H9 (cell line): ENCODE measurements around the gene SOX8. TPM values are rescaled to one million over a fixed set of nuclear protein-coding genes. Genes with fewer than 3 reads are reported as not detected.

Experiments
- DNase-seq: peaks from one replicate; pipeline ENCODE4 v3.0.0-alpha.2; 2017
- H2AFZ ChIP-seq: one replicate; pipeline ENCODE4 v1.6.1; 2013; ENCODE audit warnings: mild to moderate bottlenecking, low read length, control low read depth, moderate library complexity
- H2AK5ac ChIP-seq: 2 replicates; pipeline ENCODE4 v1.6.1; 2013; ENCODE audit warnings: low read length, control low read depth, mixed read lengths; ENCODE audit not compliant: insufficient read length
- H2BK120ac ChIP-seq: one replicate; pipeline ENCODE4 v1.6.1; 2013; ENCODE audit warnings: low read depth, mild to moderate bottlenecking, low read length, control low read depth, inconsistent platforms; ENCODE audit not compliant: poor library complexity, severe bottlenecking
- H2BK12ac ChIP-seq: 2 replicates; pipeline ENCODE4 v1.6.1; 2013; ENCODE audit warnings: low read length, control low read depth, mixed read lengths, low read depth; ENCODE audit not compliant: insufficient read length
- H2BK15ac ChIP-seq: 2 replicates; pipeline ENCODE4 v1.6.1; 2013; ENCODE audit warnings: low read depth, low read length, control low read depth
- H2BK20ac ChIP-seq: one replicate; pipeline ENCODE4 v1.6.1; 2013; ENCODE audit warnings: low read depth, mild to moderate bottlenecking, low read length, control low read depth, inconsistent platforms; ENCODE audit not compliant: poor library complexity, severe bottlenecking
- H2BK5ac ChIP-seq: 2 replicates; pipeline ENCODE4 v1.6.1; 2013; ENCODE audit warnings: low read length, control low read depth, mixed read lengths; ENCODE audit not compliant: insufficient read length
- H3K14ac ChIP-seq: 2 replicates; pipeline ENCODE4 v1.6.1; 2013; ENCODE audit warnings: low read length, control low read depth; ENCODE audit not compliant: insufficient read depth
- H3K18ac ChIP-seq: 2 replicates; pipeline ENCODE4 v1.6.1; 2013; ENCODE audit warnings: low read depth, mild to moderate bottlenecking, mixed read lengths, low read length, control low read depth; ENCODE audit not compliant: insufficient read length
- H3K23ac ChIP-seq: 2 replicates; pipeline ENCODE4 v1.6.1; 2013; ENCODE audit warnings: low read length, control low read depth, mixed read lengths, low read depth; ENCODE audit not compliant: insufficient read length
- H3K23me2 ChIP-seq: 2 replicates; pipeline ENCODE4 v1.6.1; 2013; ENCODE audit warnings: low read depth, mild to moderate bottlenecking, mixed read lengths, low read length, control low read depth; ENCODE audit not compliant: insufficient read length, poor library complexity, severe bottlenecking
- H3K27ac ChIP-seq: 2 replicates; pipeline ENCODE4 v1.5.1; 2013; ENCODE audit warnings: low read length, control low read depth, mixed read lengths, low read depth; ENCODE audit not compliant: insufficient read length
- H3K27me3 ChIP-seq: 2 replicates; pipeline ENCODE4 v1.6.1; 2013; ENCODE audit warnings: low read length, control low read depth, inconsistent platforms; ENCODE audit not compliant: insufficient read depth
- H3K4ac ChIP-seq: 2 replicates; pipeline ENCODE4 v1.6.1; 2013; ENCODE audit warnings: low read depth, mild to moderate bottlenecking, control low read depth, inconsistent platforms, low read length, moderate library complexity
- H3K4me1 ChIP-seq: 2 replicates; pipeline ENCODE4 v1.6.1; 2013; ENCODE audit warnings: low read length, control low read depth, inconsistent platforms; ENCODE audit not compliant: insufficient read depth
- H3K4me2 ChIP-seq: 2 replicates; pipeline ENCODE4 v1.6.1; 2013; ENCODE audit warnings: low read length, control low read depth, mixed read lengths; ENCODE audit not compliant: insufficient read length, insufficient read depth
- H3K56ac ChIP-seq: 2 replicates; pipeline ENCODE4 v1.6.1; 2013; ENCODE audit warnings: low read depth, mild to moderate bottlenecking, mixed read lengths, low read length, control low read depth; ENCODE audit not compliant: insufficient read length
- H3K79me1 ChIP-seq: 2 replicates; pipeline ENCODE4 v1.6.1; 2013; ENCODE audit warnings: low read depth, mild to moderate bottlenecking, moderate library complexity, low read length, control low read depth, inconsistent platforms; ENCODE audit not compliant: insufficient read depth, poor library complexity, severe bottlenecking
- H3K79me2 ChIP-seq: 2 replicates; pipeline ENCODE4 v1.6.1; 2013; ENCODE audit warnings: low read length, control low read depth, inconsistent platforms; ENCODE audit not compliant: insufficient read depth
- H3K9ac ChIP-seq: 2 replicates; pipeline ENCODE4 v1.6.1; 2013; ENCODE audit warnings: low read length, control low read depth, mixed read lengths; ENCODE audit not compliant: insufficient read length; ENCODE audit errors: extremely low read depth
- H3K9me3 ChIP-seq: one replicate; pipeline ENCODE4 v1.6.1; 2013; ENCODE audit warnings: low read depth, low read length, inconsistent platforms; ENCODE audit not compliant: control insufficient read depth
- H3T11ph ChIP-seq: one replicate; pipeline ENCODE4 v1.6.1; 2013; ENCODE audit warnings: mild to moderate bottlenecking, low read length, control low read depth, inconsistent platforms
- H4K20me1 ChIP-seq: one replicate; pipeline ENCODE4 v1.6.1; 2013; ENCODE audit not compliant: control insufficient read depth, insufficient read length, insufficient read depth
- H4K5ac ChIP-seq: 2 replicates; pipeline ENCODE4 v1.6.1; 2013; ENCODE audit warnings: low read depth, mild to moderate bottlenecking, mixed read lengths, low read length, control low read depth; ENCODE audit not compliant: insufficient read length
- H4K8ac ChIP-seq: replicated peaks from 2 replicates; pipeline ENCODE4 v1.6.1; 2013; ENCODE audit warnings: low read length, control low read depth, mixed read lengths, low read depth; ENCODE audit not compliant: insufficient read length
- H4K91ac ChIP-seq: 2 replicates; pipeline ENCODE4 v1.6.1; 2013; ENCODE audit warnings: low read depth, mild to moderate bottlenecking, moderate library complexity, mixed read lengths, low read length, control low read depth; ENCODE audit not compliant: insufficient read length
- H3K27ac Mint-ChIP-seq, 3 experiments: 2 replicates in 2 of 3; 3 replicates in 1 of 3; pipeline ENCODE4 v1.8.0; 2020 to 2021; ENCODE audit warnings: mixed read lengths in 3 of 3, mild to moderate bottlenecking in 1 of 3, moderate library complexity in 1 of 3
- H3K27me3 Mint-ChIP-seq: 2 replicates; pipeline ENCODE4 v1.8.0; 2021; ENCODE audit warnings: low read depth, mild to moderate bottlenecking, moderate library complexity, mixed read lengths
- H3K36me3 Mint-ChIP-seq, 3 experiments: 2 replicates in 2 of 3; 3 replicates in 1 of 3; pipeline ENCODE4 v1.8.0; 2020 to 2021; ENCODE audit warnings: low read depth in 3 of 3, mixed read lengths in 3 of 3; ENCODE audit not compliant: insufficient read depth in 1 of 3
- H3K4me1 Mint-ChIP-seq, 2 experiments: 2 replicates each; pipeline ENCODE4 v1.8.0; 2020; ENCODE audit warnings: mixed read lengths in 2 of 2
- H3K4me3 Mint-ChIP-seq, 2 experiments: 2 replicates in 1 of 2; 3 replicates in 1 of 2; pipeline ENCODE4 v1.8.0; 2020 to 2021; ENCODE audit warnings: mild to moderate bottlenecking in 2 of 2, mixed read lengths in 2 of 2, moderate library complexity in 1 of 2
- H3K9me3 Mint-ChIP-seq, 2 experiments: 2 replicates in 1 of 2; 3 replicates in 1 of 2; pipeline ENCODE4 v1.8.0; 2020; ENCODE audit warnings: mild to moderate bottlenecking in 2 of 2, mixed read lengths in 2 of 2, moderate library complexity in 1 of 2
- WGBS: extraction: QIAGEN DNeasy Blood & Tissue Kit; methylation state at CpG from one replicate; pipeline ENCODE4 v1.1.7; 2013; ENCODE audit warnings: missing lambda C conversion rate, low lambda C conversion rate, mixed read lengths; ENCODE audit not compliant: insufficient read length; ENCODE audit errors: extremely low coverage; 5-methylcytosine and 5-hydroxymethylcytosine counted together
- total RNA-seq: library from RNA; stranded (reverse); gene quantifications from 2 replicates; pipeline ENCODE4 v1.2.1, GENCODE V29; 2021
- TF ChIP-seq, protein P1 (sequence below): fragments of 200-600 bp; sonication (generic); conservative IDR thresholded peaks from 3 replicates; pipeline ENCODE4 v1.8.0; 2021; ENCODE audit warnings: antibody characterized with exemption, mild to moderate bottlenecking

The SOX8 gene
- total RNA-seq, 1 experiment from 2014 or later, result 8.9 TPM

- H3T11ph ChIP-seq, result no peak overlapping the region
- DNase-seq, result no peak
- H3K56ac ChIP-seq, result no peak overlapping the region
- H3K9ac ChIP-seq, result no peak overlapping the region
- no peaks in the 10 kb centered on the region for H3K23me2 ChIP-seq
- H2AFZ ChIP-seq, result no peak overlapping the region
- H3K14ac ChIP-seq, result no peak overlapping the region
- no peak overlapping the region for H2AK5ac ChIP-seq
- no peaks in the 10 kb centered on the region for H3K79me2 ChIP-seq
- H3K4me1 Mint-ChIP-seq, result peaks cover 0 to 4% of the 10 kb centered on the region in 2 experiments; a peak in 1 of 4 replicates
- H3K36me3 Mint-ChIP-seq, result peaks cover 0 to 2% (median 0%) of the 10 kb centered on the region in 3 experiments; a peak in 1 of 7 replicates
- H4K91ac ChIP-seq, result no peak overlapping the region
- H4K8ac ChIP-seq, result no peak overlapping the region
- H3K27ac ChIP-seq, result no peak overlapping the region
- no peaks in the 10 kb centered on the region for H3K9me3 Mint-ChIP-seq
- H2BK15ac ChIP-seq, result no peak overlapping the region
- no peak overlapping the region for H2BK20ac ChIP-seq
- H3K27ac Mint-ChIP-seq, result no peak overlapping the region
- no peak overlapping the region for H2BK5ac ChIP-seq
- no peaks in the 10 kb centered on the region for H3K9me3 ChIP-seq
- H3K4ac ChIP-seq, result no peak overlapping the region
- no peaks in the 10 kb centered on the region for H3K79me1 ChIP-seq
- no peaks in the 10 kb centered on the region for H4K20me1 ChIP-seq
- no peak overlapping the region for H3K4me3 Mint-ChIP-seq
- no peaks in the 10 kb centered on the region for H3K4me1 ChIP-seq
- H3K27me3 ChIP-seq, result no peaks in the 10 kb centered on the region
- TF ChIP-seq, protein P1, sequence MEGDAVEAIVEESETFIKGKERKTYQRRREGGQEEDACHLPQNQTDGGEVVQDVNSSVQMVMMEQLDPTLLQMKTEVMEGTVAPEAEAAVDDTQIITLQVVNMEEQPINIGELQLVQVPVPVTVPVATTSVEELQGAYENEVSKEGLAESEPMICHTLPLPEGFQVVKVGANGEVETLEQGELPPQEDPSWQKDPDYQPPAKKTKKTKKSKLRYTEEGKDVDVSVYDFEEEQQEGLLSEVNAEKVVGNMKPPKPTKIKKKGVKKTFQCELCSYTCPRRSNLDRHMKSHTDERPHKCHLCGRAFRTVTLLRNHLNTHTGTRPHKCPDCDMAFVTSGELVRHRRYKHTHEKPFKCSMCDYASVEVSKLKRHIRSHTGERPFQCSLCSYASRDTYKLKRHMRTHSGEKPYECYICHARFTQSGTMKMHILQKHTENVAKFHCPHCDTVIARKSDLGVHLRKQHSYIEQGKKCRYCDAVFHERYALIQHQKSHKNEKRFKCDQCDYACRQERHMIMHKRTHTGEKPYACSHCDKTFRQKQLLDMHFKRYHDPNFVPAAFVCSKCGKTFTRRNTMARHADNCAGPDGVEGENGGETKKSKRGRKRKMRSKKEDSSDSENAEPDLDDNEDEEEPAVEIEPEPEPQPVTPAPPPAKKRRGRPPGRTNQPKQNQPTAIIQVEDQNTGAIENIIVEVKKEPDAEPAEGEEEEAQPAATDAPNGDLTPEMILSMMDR, result no peak
- H4K5ac ChIP-seq, result no peak overlapping the region
- H3K23ac ChIP-seq, result no peak overlapping the region
- no peak overlapping the region for H3K4me2 ChIP-seq
- WGBS, result no CpG with 5 or more reads among the region's 11 CpGs
- H3K27me3 Mint-ChIP-seq, result no peaks in the 10 kb centered on the region; the same call in 1 of the 2 replicates
- no peak overlapping the region for H3K18ac ChIP-seq
- H2BK12ac ChIP-seq, result no peak overlapping the region
- H2BK120ac ChIP-seq, result no peak overlapping the region
These were observed 7.8 kb downstream of the SOX8 start for GRCh38 chr16:989354-989814.
